Measurements from ENCODE around the gene TTYH3.

GRCh38 chr7:2623698-2624014 is 8.1 kb upstream of the TTYH3 start:
- no peak for TF ChIP-seq POLR2A (IDR thresholded peaks at IDR 0.05)
- TF ChIP-seq, protein P1, sequence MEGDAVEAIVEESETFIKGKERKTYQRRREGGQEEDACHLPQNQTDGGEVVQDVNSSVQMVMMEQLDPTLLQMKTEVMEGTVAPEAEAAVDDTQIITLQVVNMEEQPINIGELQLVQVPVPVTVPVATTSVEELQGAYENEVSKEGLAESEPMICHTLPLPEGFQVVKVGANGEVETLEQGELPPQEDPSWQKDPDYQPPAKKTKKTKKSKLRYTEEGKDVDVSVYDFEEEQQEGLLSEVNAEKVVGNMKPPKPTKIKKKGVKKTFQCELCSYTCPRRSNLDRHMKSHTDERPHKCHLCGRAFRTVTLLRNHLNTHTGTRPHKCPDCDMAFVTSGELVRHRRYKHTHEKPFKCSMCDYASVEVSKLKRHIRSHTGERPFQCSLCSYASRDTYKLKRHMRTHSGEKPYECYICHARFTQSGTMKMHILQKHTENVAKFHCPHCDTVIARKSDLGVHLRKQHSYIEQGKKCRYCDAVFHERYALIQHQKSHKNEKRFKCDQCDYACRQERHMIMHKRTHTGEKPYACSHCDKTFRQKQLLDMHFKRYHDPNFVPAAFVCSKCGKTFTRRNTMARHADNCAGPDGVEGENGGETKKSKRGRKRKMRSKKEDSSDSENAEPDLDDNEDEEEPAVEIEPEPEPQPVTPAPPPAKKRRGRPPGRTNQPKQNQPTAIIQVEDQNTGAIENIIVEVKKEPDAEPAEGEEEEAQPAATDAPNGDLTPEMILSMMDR (IDR thresholded peaks at IDR 0.05): no peak
